ENCODE results near the gene GRXCR1.

GRXCR1 gene

GRCh38 chr4:42917296-42917695 is 24.8 kb downstream of the GRXCR1 start:
- no peak for TF ChIP-seq EZH2phosphoT487 (IDR thresholded peaks at IDR 0.05; ENCODE audit: borderline replicate concordance)
- no peak for TF ChIP-seq CTCF (conservative IDR thresholded peaks at IDR 0.05; ENCODE audit: low read length)
- Histone ChIP-seq H3K9me2 (replicated peaks; ENCODE audit: low read depth, low read length) (no peaks in the 10 kb centered on the region), H3K9ac (ENCODE audit: low read depth, low read length, poor library complexity, severe bottlenecking) (no peak overlapping the region), H3K4me2 (ENCODE audit: low read depth, low read length, poor library complexity, severe bottlenecking) (no peak overlapping the region), H3F3A (ENCODE audit: low read depth) (no peaks in the 10 kb centered on the region), H2AFZ (ENCODE audit: low read length) (no peak overlapping the region), H3K36me3 (ENCODE audit: insufficient read depth, low read length) (no peaks in the 10 kb centered on the region), H3K27me3 (ENCODE audit: insufficient read depth, low read length, poor library complexity, severe bottlenecking) (no peaks in the 10 kb centered on the region), H3K9me3 (ENCODE audit: insufficient read depth, low read depth, low read length) (no peaks in the 10 kb centered on the region), H3K4me1 (ENCODE audit: insufficient read depth, low read length, poor library complexity, severe bottlenecking) (no peaks in the 10 kb centered on the region), H3K79me2 (ENCODE audit: insufficient read depth, low read length) (no peaks in the 10 kb centered on the region), H3K4me3 (ENCODE audit: low read length, poor library complexity, severe bottlenecking) (no peak overlapping the region), H4K20me1 (ENCODE audit: insufficient read depth, low read length, poor library complexity, severe bottlenecking) (no peaks in the 10 kb centered on the region)

DNA sequence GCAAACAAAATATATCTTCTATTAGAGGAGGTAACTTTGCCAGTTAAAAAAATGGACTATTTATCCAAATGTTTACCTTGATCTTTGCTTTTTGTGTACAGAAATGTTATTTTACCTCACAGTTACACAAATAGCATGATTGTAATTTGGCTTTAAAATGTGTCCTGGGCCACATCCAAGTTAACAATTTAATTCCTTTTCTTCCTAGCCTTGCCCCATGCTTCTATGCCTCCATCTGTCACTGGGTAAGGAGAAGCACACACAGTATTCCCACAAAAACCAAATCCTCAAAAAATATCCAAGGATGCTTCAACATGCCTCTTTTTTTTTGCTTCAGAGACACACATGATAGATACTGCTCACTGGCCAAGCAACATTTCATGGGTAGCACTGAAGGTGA is 30.9 kb downstream of the GRXCR1 start:
- H2AFZ ChIP-seq (ENCODE audit: low read length), result no peak overlapping the region
- no peaks in the 10 kb centered on the region for H3K9me2 ChIP-seq (replicated peaks; ENCODE audit: low read depth, low read length)
- H3K4me3 ChIP-seq (ENCODE audit: low read length, poor library complexity, severe bottlenecking), result no peak overlapping the region
- H4K20me1 ChIP-seq (ENCODE audit: insufficient read depth, low read length, poor library complexity, severe bottlenecking), result no peaks in the 10 kb centered on the region
- no peaks in the 10 kb centered on the region for H3K36me3 ChIP-seq (ENCODE audit: insufficient read depth, low read length)
- H3K4me1 ChIP-seq (ENCODE audit: insufficient read depth, low read length, poor library complexity, severe bottlenecking), result no peaks in the 10 kb centered on the region
- no peaks in the 10 kb centered on the region for H3K79me2 ChIP-seq (ENCODE audit: insufficient read depth, low read length)
- no peaks in the 10 kb centered on the region for H3K27me3 ChIP-seq (ENCODE audit: insufficient read depth, low read length, poor library complexity, severe bottlenecking)
- H3K4me2 ChIP-seq (ENCODE audit: low read depth, low read length, poor library complexity, severe bottlenecking), result no peak overlapping the region
- H3K9me3 ChIP-seq (ENCODE audit: insufficient read depth, low read depth, low read length), result no peaks in the 10 kb centered on the region
- H3F3A ChIP-seq (ENCODE audit: low read depth), result no peaks in the 10 kb centered on the region
- TF ChIP-seq EZH2phosphoT487 (IDR thresholded peaks at IDR 0.05; ENCODE audit: borderline replicate concordance), result no peak
- no peak for TF ChIP-seq CTCF (conservative IDR thresholded peaks at IDR 0.05; ENCODE audit: low read length)
- no peak overlapping the region for H3K9ac ChIP-seq (ENCODE audit: low read depth, low read length, poor library complexity, severe bottlenecking)

DNA sequence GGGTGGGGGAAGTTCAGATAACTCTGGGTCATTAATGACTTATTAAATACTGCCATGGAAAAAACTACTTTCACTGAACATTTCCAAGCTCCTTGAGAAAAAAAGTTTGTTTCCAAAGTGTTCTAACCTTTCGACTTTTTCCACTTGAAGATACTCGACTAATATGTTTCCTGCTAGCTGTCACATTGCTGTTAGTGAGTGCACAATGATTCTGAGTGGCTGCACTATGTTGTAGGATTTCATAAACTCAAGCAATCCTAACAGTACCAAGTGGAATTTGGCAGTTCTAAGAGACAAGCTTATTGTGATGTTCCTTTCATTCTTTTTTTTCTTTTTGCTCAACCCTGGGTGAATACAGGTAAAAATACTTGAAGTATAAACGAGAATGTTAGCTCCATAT is 33.4 kb downstream of the GRXCR1 start:
- no peak overlapping the region for H3K4me2 ChIP-seq (ENCODE audit: low read depth, low read length, poor library complexity, severe bottlenecking)
- no peaks in the 10 kb centered on the region for H3K4me1 ChIP-seq (ENCODE audit: insufficient read depth, low read length, poor library complexity, severe bottlenecking)
- no peak overlapping the region for H2AFZ ChIP-seq (ENCODE audit: low read length)
- no peaks in the 10 kb centered on the region for H3K27me3 ChIP-seq (ENCODE audit: insufficient read depth, low read length, poor library complexity, severe bottlenecking)
- no peak overlapping the region for H3K4me3 ChIP-seq (ENCODE audit: low read length, poor library complexity, severe bottlenecking)
- H3K9me2 ChIP-seq (replicated peaks; ENCODE audit: low read depth, low read length), result no peaks in the 10 kb centered on the region
- H3K9me3 ChIP-seq (ENCODE audit: insufficient read depth, low read depth, low read length), result no peaks in the 10 kb centered on the region
- TF ChIP-seq EZH2phosphoT487 (IDR thresholded peaks at IDR 0.05; ENCODE audit: borderline replicate concordance) (no peak), CTCF (conservative IDR thresholded peaks at IDR 0.05; ENCODE audit: low read length) (no peak)
- no peaks in the 10 kb centered on the region for H3K79me2 ChIP-seq (ENCODE audit: insufficient read depth, low read length)
- no peaks in the 10 kb centered on the region for H4K20me1 ChIP-seq (ENCODE audit: insufficient read depth, low read length, poor library complexity, severe bottlenecking)
- no peaks in the 10 kb centered on the region for H3K36me3 ChIP-seq (ENCODE audit: insufficient read depth, low read length)
- H3K9ac ChIP-seq (ENCODE audit: low read depth, low read length, poor library complexity, severe bottlenecking), result no peak overlapping the region
- no peaks in the 10 kb centered on the region for H3F3A ChIP-seq (ENCODE audit: low read depth)

Measured in Loucy (cell line).